ENCODE measurements around the gene SH3BP2.

The SH3BP2 gene

DNA sequence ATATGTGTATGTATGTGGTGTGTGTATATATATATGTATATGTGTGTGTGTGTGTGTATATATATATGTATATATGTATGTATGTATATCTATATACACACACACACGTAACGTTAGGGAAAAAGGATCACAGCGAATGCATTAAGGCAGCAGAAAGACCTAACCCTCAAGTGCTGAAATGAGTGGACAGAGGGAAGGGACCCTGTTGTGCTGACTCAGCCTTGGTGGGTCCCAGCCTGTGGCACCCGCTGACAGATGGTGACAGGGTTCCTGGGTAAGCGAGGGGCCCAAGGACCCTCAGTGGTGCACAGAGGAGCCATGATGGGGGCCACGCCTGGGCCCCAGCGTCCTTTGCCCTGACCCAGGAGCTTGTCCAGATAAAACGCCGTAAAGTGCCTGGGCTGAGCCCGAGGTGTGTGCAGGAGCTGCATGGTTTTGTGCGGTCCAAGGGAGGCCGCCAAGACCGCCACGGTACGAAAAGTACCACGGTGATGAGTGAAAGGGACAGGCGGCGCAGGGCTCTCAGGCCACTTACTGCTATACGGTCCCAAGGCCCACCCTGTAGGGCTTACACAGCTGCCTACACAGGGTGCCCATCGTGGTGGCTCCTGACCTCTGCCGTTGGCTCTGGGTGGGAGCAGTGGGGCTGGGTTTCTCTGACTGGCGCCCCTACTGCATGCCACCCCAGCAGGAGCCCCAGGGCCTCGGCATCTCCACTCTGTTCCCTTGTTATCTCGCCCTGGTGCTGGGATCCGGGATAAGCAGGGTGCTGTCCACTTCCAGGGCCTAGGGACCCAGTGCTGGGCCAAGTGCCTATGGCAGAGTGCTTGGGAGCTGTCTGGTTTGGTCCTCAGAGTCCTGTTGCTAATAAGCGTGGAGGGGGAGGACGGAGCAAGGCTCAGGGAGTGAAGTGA is 10.0 kb downstream of the SH3BP2 start:
- no peak for DNase-seq (ENCODE audit: low read depth in 1 of 2, low spot score in 1 of 2)

DNA sequence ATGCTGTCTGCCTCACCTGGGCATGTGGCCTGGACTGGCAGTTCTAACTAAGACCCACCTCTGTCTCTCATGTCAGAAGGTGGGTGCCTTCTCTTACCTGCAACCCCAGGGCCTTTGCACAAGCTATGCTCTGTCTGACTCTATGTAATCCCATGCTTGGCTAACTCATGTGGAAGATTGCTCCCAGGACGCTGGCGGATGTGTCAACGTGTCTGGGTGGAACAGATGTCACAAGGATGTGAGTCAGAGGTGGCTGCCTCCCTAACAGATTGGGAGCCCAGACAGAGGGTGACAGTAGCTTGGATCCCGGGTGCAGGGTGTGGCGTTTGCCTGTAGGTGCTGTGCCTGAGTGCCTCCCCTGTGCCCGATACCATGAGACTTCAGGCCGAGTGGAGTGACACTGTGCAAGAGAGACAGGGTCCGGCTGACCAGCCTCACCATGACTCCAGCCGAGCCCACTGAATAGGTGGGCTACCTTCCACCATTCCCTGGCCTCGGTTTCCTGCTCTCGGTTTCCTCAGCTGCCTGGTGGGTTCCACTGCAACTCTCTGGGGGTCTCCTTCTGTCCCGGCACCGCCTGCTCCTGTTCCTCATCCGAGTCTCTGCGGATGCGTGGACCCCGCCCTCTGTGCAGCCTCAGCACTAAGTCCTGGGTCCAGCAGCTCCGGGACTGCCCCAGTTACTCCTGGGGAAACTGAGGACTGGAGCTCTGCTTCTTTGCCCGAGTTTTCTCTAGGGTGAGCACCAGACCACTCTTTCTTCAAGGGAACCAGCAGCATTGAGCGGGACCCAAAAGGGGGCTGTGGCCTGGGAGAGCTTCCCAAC is 11.0 kb downstream of the SH3BP2 start:
- no peak for DNase-seq (ENCODE audit: low read depth in 1 of 2, low spot score in 1 of 2)

DNA sequence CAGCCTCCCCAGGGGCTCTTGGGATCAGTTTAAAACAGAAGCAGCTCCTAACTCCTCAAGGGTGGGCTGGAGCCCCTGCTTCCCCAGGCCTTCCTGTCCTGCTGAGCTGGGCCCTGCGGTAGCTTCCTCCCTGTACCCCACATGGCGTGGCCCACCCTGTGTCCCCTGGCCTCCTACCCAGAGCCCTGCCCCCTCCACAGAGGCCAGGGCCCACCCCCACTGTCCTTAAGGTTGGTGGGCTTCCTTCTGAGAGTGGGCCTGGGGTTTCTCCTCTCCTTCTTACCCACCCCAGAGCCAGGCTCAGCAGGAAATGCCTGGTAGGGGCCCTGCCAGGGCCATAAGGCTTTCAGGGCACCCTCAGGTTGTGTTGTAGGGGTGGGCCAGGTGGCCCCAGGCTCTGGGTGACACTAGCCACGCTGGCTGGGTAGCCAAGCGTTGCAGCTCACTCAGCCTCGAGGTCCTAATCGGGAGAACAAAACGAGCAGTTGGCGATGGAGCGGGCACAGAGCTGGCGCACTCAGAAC is 11.6 kb downstream of the SH3BP2 start:
- DNase-seq (ENCODE audit: low read depth in 1 of 2, low spot score in 1 of 2) = no peak

DNA sequence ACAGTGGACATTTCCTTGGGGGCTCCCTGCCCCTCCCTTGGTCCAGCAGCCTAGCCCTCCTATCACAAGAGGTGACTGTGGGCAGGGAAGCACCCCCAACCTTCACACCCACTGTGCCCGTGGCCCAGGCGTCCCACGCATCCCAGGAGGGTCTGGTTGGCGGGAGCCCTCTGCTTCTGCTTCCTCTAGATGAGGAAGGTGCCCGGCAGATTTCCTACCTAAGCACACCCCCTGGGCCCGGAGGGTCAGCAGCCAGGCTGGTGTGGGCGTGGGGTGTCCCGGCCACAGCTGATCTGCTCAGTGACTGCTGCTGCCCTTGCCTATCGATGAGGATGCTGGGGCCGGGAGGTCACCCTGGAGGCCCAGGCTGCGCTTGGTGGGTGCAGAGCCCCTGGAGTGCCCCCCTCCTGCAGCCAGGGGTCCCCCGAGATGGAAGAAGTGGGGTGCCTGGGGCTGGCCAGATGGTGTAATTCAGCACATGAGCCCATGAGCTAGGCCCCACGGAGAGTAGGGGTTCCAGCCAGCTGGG is 12.2 kb downstream of the SH3BP2 start:
- no peak for DNase-seq (ENCODE audit: low read depth in 1 of 2, low spot score in 1 of 2)

DNA sequence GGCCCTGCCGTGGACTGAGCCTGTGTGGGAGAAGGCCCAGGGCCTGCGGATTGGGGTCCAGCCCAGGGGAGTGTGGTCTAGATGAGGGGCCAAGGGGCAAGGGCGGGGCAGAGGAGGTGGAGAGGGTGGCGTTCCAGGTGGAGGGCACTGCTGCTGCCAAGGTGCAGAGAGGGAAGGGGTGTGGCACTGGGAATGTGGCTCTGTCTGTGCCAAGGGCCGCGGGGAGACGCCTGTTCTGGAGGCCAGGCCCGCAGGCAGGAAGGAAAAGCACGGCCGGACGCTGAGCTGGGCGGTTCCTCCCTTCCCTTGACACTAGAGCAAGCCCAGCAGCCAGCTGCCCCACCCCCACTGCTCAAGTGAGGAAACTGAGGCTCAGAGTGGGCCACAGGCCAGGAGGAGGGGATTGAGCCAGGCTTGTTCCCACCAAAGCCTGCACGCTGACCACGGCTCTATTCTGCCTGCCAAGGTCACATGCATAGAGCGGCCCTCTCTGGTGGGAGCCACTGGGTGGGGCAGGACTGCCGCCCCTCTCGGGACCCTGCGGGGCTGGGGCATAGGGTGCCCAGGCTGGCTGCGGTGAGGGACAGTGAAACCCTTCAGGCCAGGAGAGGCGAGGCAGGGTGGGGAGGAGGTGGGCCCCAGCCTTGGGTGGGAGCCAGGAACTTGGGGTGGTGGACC is 13.0 kb downstream of the SH3BP2 start:
- DNase-seq (ENCODE audit: low read depth in 1 of 2, low spot score in 1 of 2) = no peak

DNA sequence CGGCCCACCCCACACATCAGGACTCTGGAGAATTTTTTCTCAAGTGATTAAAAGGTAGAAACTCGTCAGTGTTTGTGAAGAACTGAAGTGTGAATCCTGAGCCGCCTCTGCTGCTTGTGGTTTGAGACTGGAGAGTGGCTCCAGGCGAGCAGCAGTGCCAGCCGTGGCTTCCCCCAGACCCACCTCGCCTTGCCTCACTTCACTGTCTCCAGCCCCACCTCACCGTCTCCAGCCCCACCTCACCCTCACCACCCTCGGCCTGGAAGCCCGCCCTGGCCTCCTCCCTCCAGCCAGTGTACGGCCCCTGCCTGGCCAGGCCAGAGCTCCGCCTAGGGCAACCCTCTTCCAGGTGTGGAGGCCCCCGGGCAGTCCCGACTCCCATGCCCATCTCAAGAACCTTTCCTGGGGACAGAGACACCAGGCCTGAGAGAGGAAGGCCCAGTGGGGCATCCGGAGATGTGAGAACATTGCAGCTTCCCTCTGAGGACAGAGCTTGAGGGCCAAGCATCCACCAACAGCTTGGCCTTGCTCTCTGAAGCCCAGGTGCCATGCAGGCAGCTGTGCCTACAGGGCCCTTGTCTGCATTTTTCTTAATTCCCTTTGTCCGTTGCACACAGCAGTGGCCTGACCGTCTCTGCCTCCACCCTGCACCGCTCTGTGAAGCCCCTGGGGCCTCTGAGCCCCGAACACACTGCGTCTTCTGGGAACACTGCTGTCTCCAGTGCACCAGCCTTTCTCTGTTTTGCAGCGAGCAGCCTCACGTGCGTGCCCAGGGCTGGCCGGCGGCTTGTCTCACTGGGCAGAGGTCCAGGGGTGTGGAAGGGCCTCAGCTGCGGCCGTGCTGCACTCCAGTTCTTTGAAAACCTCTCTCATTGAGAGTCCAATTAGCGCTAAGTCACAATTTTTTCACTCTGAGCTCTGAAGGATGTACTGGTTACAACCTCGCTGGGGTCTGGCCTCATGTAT is 13.8 kb downstream of the SH3BP2 start:
- DNase-seq (ENCODE audit: low read depth in 1 of 2, low spot score in 1 of 2) = no peak

DNA sequence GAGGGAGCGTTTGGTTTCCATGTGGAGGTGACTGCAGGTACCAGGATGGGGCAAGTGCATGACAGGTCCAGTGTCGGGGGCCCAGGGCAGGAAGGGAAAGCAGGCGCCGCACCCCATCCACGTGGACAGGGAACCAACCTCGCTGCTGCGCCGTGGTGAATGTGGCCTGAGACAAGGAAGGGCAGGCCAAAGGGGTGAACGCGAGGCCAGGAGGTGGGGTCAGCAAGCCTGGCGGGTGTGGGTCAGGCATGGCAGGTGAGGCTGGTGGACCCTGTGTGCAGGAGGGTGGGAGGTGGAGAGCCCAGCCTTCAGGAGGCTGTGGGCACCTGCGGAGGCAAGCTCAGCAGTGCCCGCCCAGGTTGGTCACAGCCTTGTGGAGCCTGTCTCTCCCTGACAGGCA is 14.7 kb downstream of the SH3BP2 start:
- no peak for DNase-seq (ENCODE audit: low read depth in 1 of 2, low spot score in 1 of 2)

DNA sequence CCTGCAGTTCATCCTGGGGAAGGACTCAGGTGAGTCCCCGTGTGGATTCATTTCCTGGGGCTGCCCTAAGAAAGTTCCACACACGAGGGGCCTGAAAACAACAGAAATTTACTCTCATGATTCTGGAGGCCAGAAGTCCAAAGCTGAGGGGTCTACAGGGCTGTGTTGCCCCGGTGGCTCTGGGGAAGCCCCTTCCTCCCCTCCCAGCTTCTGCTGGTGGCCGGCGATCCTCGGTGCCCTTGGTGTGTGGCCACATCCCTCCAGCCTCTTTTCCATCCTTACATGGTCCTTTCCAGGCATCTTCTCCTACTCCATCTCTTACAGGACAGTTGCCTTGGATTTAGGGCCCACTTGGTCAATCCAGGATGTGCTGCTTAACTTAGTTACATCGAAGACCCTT is 15.1 kb downstream of the SH3BP2 start:
- DNase-seq (ENCODE audit: low read depth in 1 of 2, low spot score in 1 of 2) = no peak

DNA sequence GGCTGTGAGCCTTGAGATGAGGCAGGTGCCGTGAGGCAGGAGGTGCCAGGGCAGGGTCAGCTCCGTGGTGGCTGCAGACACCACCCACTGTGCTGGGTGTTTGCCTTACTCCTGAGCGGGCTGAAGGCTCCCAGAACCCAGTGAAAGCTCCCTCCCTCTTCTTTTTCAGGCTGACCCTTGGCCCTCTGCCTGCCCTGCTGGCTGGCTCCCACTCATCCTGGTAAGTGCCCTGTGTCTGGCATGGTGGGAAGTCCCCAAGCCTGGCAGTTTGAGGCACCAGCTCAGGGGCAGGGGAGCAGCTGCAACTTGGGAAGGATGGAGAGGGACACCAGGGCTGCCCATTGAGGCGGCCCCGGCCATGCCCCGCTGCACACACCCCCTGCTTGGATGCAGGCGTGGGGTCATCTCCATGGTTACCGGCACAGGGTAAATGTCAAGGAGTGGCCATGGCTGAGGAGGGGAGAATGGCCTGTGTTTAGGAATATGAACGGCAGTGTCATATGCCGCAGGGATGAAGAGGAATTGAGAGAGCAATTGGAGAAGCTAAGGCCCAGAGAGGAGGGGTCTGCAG is 16.8 kb downstream of the SH3BP2 start:
- no peak for DNase-seq (ENCODE audit: low read depth in 1 of 2, low spot score in 1 of 2)

DNA sequence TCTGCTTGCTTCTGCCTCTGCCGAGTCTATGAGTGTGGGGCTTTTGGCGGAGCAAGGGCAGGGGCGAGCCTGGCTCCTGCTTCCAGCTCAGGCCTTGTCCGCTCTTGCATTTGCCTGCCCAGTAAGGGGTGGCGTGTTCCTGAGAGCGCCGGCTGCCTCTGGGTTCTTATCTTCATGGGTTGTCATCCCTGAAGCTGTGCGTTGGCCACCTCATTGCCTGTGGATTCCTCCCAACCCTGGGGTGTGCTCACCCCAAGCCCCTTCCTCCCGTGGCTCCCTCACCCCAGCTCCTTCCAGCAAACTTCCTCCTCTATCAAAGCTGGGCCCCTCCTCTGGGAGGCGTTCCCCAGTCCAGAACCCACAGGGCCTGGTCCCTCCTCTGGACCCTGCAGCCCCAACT is 17.5 kb downstream of the SH3BP2 start:
- DNase-seq (ENCODE audit: low read depth in 1 of 2, low spot score in 1 of 2) = no peak

DNA sequence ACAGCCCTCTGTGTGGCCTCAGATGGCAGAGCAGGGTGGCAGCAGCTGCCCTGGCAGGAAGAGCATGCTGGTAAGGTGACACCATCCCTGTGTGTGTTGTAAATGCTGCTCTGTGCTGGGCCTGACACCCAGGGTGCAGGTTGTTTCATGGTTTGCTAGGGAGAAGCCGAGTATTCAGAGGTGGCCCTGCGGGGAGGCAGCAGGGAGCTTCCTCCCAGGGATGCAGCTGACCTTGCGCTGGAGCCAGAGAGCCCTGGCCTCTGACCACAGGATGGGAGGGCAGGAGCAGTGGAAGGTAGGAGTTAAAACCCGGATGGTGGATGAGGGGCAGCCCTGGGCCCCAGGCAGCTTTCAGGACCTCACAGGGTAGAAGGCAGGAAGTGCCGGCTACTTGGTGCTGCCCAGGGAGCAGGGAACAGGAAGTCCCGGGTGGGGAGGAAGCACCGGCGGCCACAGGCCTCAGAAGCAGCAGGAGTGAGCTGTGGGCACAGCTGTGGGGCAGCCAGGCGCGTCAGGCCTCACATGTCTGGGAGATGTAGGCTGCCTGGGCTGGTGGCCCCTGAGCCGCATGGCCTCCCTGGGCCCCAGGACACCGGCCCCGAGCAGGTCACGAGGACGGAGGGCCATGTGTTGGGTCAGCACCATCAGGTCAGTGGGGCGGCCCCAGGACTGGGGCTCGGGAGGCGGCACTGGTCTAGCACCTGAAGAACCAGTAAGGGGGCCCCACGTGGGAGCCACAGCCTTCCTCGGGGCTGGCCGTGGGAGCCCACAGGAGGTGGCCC is 19.1 kb downstream of the SH3BP2 start:
- DNase-seq (ENCODE audit: low read depth in 1 of 2, low spot score in 1 of 2) = peak; percentile 44 to 50

DNA sequence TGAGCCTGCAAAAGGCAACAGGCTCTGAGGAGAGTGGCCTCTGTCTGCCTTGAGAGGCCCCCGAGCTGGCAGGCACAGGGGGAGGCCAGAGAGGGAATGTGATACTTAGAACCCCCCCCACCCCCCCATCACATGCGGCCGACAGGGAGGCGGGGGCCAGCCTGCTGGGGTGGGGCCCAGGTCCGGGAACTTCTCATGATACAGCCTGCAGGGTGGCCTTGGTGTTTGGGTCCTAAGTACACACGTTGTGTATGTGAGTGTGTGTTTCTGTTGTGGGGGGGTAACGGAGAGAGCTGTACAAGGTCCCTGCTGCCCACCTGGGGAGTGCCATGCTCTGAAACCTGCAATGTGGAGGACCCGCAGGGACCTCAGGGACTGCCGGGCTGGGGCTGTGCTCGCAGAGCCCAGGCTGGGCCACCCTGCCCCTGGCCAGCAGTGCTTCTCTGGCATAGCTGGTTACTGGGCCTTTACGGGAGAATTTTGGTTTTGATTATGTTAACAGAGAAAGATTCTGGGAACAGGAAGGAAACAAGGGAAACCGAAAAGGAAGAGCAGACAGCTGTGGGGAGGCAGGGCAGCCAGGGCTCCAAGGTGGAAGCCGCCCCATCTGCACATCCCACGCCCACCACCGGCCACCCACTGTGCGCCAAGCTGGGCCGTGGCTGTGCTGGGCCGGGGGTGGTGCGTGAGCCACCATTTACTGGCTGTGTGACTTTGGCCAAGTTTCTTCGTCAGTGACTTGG is 19.9 kb downstream of the SH3BP2 start:
- no peak for DNase-seq (ENCODE audit: low read depth in 1 of 2, low spot score in 1 of 2)

DNA sequence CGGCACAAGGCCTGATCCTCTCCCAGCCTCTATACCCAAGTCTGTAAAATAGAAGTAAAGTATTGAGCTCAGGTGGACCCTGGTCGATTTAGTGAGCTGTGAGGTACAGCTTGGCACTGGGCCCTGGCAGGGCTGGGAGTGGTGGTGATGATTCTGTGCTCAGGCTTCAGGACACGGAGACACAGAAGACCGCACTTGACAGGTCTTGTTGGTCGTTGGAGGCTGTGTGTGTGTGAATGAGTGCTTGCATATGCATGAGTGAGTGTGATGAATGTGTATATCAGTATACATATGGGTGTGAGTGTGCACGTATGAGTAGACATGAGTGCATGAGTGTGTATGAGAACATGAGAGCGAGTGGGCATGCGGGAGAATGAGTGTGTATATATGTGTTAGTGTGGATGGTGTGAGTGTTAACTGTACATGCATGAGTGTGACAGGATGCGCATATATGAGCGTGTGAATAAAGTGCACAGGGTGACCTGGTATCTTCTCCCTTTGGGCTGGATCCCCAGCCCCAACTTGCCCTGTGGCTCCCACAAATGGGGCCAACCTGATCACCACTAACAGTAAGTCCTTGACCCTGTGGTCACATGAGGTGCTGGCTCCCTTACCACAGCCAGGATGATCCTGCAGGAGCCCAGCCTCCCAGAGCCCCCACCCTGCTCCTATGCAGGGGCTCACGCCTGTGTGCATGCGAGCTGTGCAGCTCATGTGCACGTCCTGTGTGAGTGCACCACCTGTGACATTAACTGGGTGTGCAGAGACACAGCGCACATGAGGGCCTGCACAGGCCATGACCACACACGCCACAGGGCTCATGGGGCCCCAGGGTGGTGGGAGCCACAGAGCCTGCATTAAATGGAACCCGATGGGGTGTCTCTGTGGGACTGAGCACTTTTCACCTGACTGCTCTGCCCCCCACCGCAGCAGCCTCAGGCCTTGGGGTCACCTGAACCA is 20.8 kb downstream of the SH3BP2 start:
- no peak for DNase-seq (ENCODE audit: low read depth in 1 of 2, low spot score in 1 of 2)

DNA sequence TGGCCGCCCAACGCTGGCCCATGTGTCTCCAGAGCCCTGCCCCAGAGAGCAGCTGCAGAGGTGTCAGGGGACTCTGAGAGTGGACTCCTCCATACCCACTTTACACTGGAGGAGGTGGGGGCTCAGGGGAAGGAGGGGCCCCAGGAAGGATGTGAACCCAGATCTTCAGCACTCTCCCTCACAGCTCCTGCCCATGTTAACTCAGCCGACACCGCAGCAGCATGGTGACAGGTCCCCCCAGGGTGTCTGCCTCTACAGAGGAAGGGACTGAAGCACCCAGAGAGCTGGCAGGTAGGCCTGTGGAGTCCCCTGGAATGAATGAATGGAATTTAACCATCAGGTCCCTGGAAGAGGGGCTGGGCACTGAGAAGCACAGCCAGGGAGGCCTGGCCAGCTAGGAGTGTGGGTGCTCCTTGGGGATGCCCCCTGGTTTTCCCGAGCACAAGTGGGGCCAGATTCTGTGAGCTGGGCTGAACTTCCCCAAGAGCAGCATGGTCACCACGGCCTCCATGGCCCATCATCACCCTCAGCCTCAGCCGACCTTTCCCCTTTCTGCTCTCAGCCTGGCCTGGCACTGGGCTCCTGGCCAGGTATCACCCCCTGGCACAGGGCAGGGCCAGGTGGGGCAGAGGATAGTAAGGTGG is 21.9 kb downstream of the SH3BP2 start:
- no peak for DNase-seq (ENCODE audit: low read depth in 1 of 2, low spot score in 1 of 2)

DNA sequence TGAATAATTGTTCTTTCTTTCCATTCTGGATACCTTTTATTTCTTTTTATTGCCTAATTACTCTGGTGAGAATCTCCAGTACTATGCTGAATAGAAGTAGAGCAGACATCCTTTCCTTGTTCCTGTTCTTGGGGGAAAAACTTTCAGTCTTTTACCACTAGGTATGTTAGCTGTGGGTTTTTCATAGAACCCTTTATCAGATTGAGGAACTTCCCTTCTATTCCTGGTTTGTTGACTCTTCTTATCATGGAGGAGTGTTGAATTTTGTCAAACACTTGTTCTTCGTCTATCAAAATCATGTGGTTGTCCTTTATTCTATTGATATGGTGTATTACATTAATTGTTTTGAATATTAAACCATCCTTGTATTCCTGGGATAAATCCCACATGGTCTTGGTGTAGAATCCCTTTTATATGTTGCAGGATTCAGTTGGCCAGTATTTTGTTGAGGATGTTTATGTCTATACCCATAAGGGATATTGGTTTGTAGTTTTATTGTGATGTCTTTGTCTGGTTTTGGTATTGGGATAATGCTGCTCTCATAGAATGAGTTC is 23.6 kb downstream of the SH3BP2 start:
- no peak for DNase-seq (ENCODE audit: low read depth in 1 of 2, low spot score in 1 of 2)

DNA sequence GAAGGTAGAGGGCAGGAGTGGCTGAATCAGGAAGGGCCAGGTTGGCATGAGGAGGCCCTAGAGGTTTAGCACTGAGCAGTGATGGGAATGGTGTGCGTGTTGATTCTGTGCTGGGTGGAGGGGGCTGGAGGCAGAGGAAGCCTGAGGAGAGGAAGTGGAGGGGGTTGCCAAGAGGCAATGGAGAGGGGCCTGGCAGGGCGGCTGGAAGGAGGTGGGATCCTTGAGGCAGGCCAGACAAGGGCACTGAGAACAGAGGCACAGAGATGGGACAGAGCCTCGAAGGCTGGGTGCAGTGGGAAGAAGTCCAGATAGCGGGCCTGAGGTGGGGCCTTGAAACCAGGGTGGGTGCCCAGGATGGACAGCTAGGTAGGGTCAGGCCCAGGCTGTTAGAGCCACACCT is 24.3 kb downstream of the SH3BP2 start:
- DNase-seq (ENCODE audit: low read depth in 1 of 2, low spot score in 1 of 2) = no peak

All from activated CD4-positive, alpha-beta T cell treated with anti-CD3 and anti-CD28 coated beads, Interleukin-2, amount 50 U/mL, for 24 hours (primary cell).